ENCODE results near the gene RASD2. TPM values are rescaled to one million over a fixed set of nuclear protein-coding genes. Genes with fewer than 3 reads are reported as not detected.

The RASD2 gene
- total and polyA plus RNA-seq, 2 donors (not counting 1 experiment from before 2014, with no cell fraction given): under 0.01 to 0.01 TPM

DNA sequence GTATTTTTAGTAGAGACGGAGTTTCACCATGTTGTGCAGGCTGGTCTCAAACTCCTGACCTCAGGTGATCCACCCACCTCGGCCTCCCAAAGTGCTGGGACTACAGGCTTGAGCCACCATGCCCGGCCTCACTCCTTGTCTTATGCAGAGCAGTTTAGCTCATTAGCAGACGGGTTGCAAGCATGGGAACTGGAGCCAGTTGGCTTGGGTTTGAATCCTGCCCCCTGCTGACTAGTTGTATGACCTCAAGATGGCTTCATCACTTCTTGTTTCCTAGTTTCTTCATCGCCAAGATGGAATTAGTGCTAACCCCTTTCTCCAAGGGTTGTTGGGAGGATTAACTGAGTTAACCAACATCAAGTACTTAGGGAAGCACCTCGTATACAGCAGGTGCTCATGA, 23.4 kb upstream of the RASD2 start:
- H3K27me3 ChIP-seq (ENCODE audit: control insufficient read depth, insufficient read depth, low read length): peaks cover 22% of the 10 kb centered on the region
- H3K79me2 ChIP-seq (ENCODE audit: control insufficient read depth, insufficient read depth, low read length): no peaks in the 10 kb centered on the region
- no peaks in the 10 kb centered on the region for H4K20me1 ChIP-seq (ENCODE audit: control insufficient read depth, extremely low read depth, insufficient read depth, low read length)
- TF ChIP-seq, protein P1, sequence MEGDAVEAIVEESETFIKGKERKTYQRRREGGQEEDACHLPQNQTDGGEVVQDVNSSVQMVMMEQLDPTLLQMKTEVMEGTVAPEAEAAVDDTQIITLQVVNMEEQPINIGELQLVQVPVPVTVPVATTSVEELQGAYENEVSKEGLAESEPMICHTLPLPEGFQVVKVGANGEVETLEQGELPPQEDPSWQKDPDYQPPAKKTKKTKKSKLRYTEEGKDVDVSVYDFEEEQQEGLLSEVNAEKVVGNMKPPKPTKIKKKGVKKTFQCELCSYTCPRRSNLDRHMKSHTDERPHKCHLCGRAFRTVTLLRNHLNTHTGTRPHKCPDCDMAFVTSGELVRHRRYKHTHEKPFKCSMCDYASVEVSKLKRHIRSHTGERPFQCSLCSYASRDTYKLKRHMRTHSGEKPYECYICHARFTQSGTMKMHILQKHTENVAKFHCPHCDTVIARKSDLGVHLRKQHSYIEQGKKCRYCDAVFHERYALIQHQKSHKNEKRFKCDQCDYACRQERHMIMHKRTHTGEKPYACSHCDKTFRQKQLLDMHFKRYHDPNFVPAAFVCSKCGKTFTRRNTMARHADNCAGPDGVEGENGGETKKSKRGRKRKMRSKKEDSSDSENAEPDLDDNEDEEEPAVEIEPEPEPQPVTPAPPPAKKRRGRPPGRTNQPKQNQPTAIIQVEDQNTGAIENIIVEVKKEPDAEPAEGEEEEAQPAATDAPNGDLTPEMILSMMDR (conservative IDR thresholded peaks at IDR 0.05 in 1 of 2, IDR thresholded peaks at IDR 0.05 in 1 of 2; ENCODE audit: low read depth in 1 of 2, low read length in 2 of 2): no peak
- no peak for TF ChIP-seq EZH2 (IDR thresholded peaks at IDR 0.05; ENCODE audit: low read length, missing control alignments)
- DNase-seq (ENCODE audit: low read depth in 2 of 2): no peak
- H3K36me3 ChIP-seq (ENCODE audit: control insufficient read depth, insufficient read depth, low read length): no peaks in the 10 kb centered on the region
- no peak overlapping the region for H3K9ac ChIP-seq (ENCODE audit: insufficient read depth, low read length)
- H3K9me3 ChIP-seq (ENCODE audit: control insufficient read depth, insufficient read depth, low read depth, low read length): no peaks in the 10 kb centered on the region
- no peak overlapping the region for H3K27ac ChIP-seq (ENCODE audit: insufficient read depth, low read length)
- H2AFZ ChIP-seq (ENCODE audit: low read length): no peak overlapping the region
- H3K4me3 ChIP-seq (replicated peaks in 1 of 4; ENCODE audit: control extremely low read depth in 1 of 4, insufficient read depth in 1 of 4, low read depth in 3 of 4, low read length in 4 of 4): no peak overlapping the region
- H3K4me1 ChIP-seq (ENCODE audit: control insufficient read depth, extremely low read depth, insufficient read depth, low read length): no peaks in the 10 kb centered on the region
- H3K4me2 ChIP-seq (ENCODE audit: extremely low read depth, insufficient read depth, low read length): no peak overlapping the region

GRCh38 chr22:35517769-35518530, 22.7 kb upstream of the RASD2 start:
- H4K20me1 ChIP-seq (ENCODE audit: control insufficient read depth, extremely low read depth, insufficient read depth, low read length): no peaks in the 10 kb centered on the region
- no peak overlapping the region for H2AFZ ChIP-seq (ENCODE audit: low read length)
- H3K27ac ChIP-seq (ENCODE audit: insufficient read depth, low read length): no peak overlapping the region
- no peaks in the 10 kb centered on the region for H3K9me3 ChIP-seq (ENCODE audit: control insufficient read depth, insufficient read depth, low read depth, low read length)
- no peaks in the 10 kb centered on the region for H3K4me1 ChIP-seq (ENCODE audit: control insufficient read depth, extremely low read depth, insufficient read depth, low read length)
- no peak for TF ChIP-seq EZH2 (IDR thresholded peaks at IDR 0.05; ENCODE audit: low read length, missing control alignments)
- TF ChIP-seq, protein P1 (conservative IDR thresholded peaks at IDR 0.05 in 1 of 2, IDR thresholded peaks at IDR 0.05 in 1 of 2; ENCODE audit: low read depth in 1 of 2, low read length in 2 of 2): no peak
- peaks cover 18% of the 10 kb centered on the region for H3K27me3 ChIP-seq (ENCODE audit: control insufficient read depth, insufficient read depth, low read length)
- H3K4me2 ChIP-seq (ENCODE audit: extremely low read depth, insufficient read depth, low read length): no peak overlapping the region
- no peaks in the 10 kb centered on the region for H3K79me2 ChIP-seq (ENCODE audit: control insufficient read depth, insufficient read depth, low read length)
- DNase-seq (ENCODE audit: low read depth in 2 of 2): peak in 1 of 2 donors; percentile 26
- no peaks in the 10 kb centered on the region for H3K36me3 ChIP-seq (ENCODE audit: control insufficient read depth, insufficient read depth, low read length)
- H3K9ac ChIP-seq (ENCODE audit: insufficient read depth, low read length): no peak overlapping the region
- no peak overlapping the region for H3K4me3 ChIP-seq (replicated peaks in 1 of 4; ENCODE audit: control extremely low read depth in 1 of 4, insufficient read depth in 1 of 4, low read depth in 3 of 4, low read length in 4 of 4)

- no peak for DNase-seq (ENCODE audit: low read depth in 2 of 2)
- Histone ChIP-seq H3K4me3 (replicated peaks in 1 of 4; ENCODE audit: control extremely low read depth in 1 of 4, insufficient read depth in 1 of 4, low read depth in 3 of 4, low read length in 4 of 4) (no peak overlapping the region), H3K36me3 (ENCODE audit: control insufficient read depth, insufficient read depth, low read length) (no peaks in the 10 kb centered on the region), H2AFZ (ENCODE audit: low read length) (no peak overlapping the region), H3K4me2 (ENCODE audit: extremely low read depth, insufficient read depth, low read length) (no peak overlapping the region), H3K9me3 (ENCODE audit: control insufficient read depth, insufficient read depth, low read depth, low read length) (no peaks in the 10 kb centered on the region), H3K79me2 (ENCODE audit: control insufficient read depth, insufficient read depth, low read length) (no peaks in the 10 kb centered on the region), H3K27ac (ENCODE audit: insufficient read depth, low read length) (no peak overlapping the region), H4K20me1 (ENCODE audit: control insufficient read depth, extremely low read depth, insufficient read depth, low read length) (no peaks in the 10 kb centered on the region), H3K4me1 (ENCODE audit: control insufficient read depth, extremely low read depth, insufficient read depth, low read length) (no peaks in the 10 kb centered on the region), H3K27me3 (ENCODE audit: control insufficient read depth, insufficient read depth, low read length) (peaks cover 12% of the 10 kb centered on the region), H3K9ac (ENCODE audit: insufficient read depth, low read length) (no peak overlapping the region)
- TF ChIP-seq EZH2 (IDR thresholded peaks at IDR 0.05; ENCODE audit: low read length, missing control alignments): no peak
- TF ChIP-seq, protein P1 (conservative IDR thresholded peaks at IDR 0.05 in 1 of 2, IDR thresholded peaks at IDR 0.05 in 1 of 2; ENCODE audit: low read depth in 1 of 2, low read length in 2 of 2): no peak
Observed at GRCh38 chr22:35518811-35519210, 21.8 kb upstream of the RASD2 start.

Measured in fibroblast of lung (primary cell).